Ovary (tissue), 3 donors: ENCODE data around the gene NFIB.

Source experiments
- CTCF ChIP-seq, 3 donors: fragments of 450-650 bp in 2 of 3; fragments of 200-600 bp in 1 of 3; IDR thresholded peaks; one replicate each; pipeline versions ENCODE4 v1.5.1 to v1.8.0; 2016 to 2022; ENCODE audit warnings: antibody characterized with exemption in 3 of 3, mild to moderate bottlenecking in 1 of 3
- POLR2A ChIP-seq: fragments of 450-650 bp; IDR thresholded peaks from one replicate; pipeline ENCODE4 v1.6.1; 2017; ENCODE audit warnings: antibody characterized with exemption, mild to moderate bottlenecking, moderate library complexity
- donor health status: DM: no; HTN: no; CAD: no.

GRCh38 chr9:14089051-14089803, 224.7 kb downstream of the NFIB start:
- TF ChIP-seq POLR2A (no peak), CTCF (IDR thresholded peaks at IDR 0.05) (no peak)
